SJSA1 (cell line): ENCODE results near the gene VSNL1. TPM values are rescaled to one million over a fixed set of nuclear protein-coding genes. Genes with fewer than 3 reads are reported as not detected.

Experiments
- DNase-seq, 2 experiments: peaks; one replicate each; pipeline ENCODE4 v3.0.0-alpha.2; 2015 to 2020; ENCODE audit warnings: low spot score in 2 of 2, low read depth in 1 of 2
- H3K27ac ChIP-seq: fragments of 250-450 bp; sonication (Bioruptor Pico); 2 replicates; pipeline ENCODE4 v1.5.1; 2020; ENCODE audit warnings: mild to moderate bottlenecking, moderate library complexity
- H3K27me3 ChIP-seq: fragments of 250-450 bp; sonication (Bioruptor Pico); replicated peaks from 2 replicates; pipeline ENCODE4 v1.5.1; 2020; ENCODE audit warnings: mild to moderate bottlenecking, moderate library complexity
- H3K36me3 ChIP-seq: fragments of 250-450 bp; sonication (Bioruptor Pico); 2 replicates; pipeline ENCODE4 v1.5.1; 2020; ENCODE audit warnings: mild to moderate bottlenecking
- H3K4me1 ChIP-seq: fragments of 250-450 bp; sonication (Bioruptor Pico); replicated peaks from 2 replicates; pipeline ENCODE4 v1.6.1; 2021; ENCODE audit warnings: mild to moderate bottlenecking
- H3K4me3 ChIP-seq: fragments of 250-450 bp; sonication (Bioruptor Pico); 2 replicates; pipeline ENCODE4 v1.5.1; 2020; ENCODE audit warnings: mild to moderate bottlenecking
- H3K9me3 ChIP-seq: fragments of 250-450 bp; sonication (Bioruptor Pico); replicated peaks from 2 replicates; pipeline ENCODE4 v1.5.1; 2020; ENCODE audit warnings: mild to moderate bottlenecking
- total RNA-seq: library from RNA; depleted of rRNA; stranded (reverse); fragments of >200 nt; shearing (Covaris generic); gene quantifications from 2 replicates; pipeline ENCODE4 v1.2.3, GENCODE V29; 2014

VSNL1 gene
- total RNA-seq, 1 experiment from 2014 or later = 1.00 TPM

GRCh38 chr2:17579605-17580318 lies 39.3 kb downstream of the VSNL1 start:
- H3K9me3 ChIP-seq = no peaks in the 10 kb centered on the region
- no peaks in the 10 kb centered on the region for H3K27me3 ChIP-seq
- no peaks in the 10 kb centered on the region for H3K4me1 ChIP-seq
- no peaks in the 10 kb centered on the region for H3K36me3 ChIP-seq
- H3K27ac ChIP-seq = no peak overlapping the region
- DNase-seq = no peak
- H3K4me3 ChIP-seq = no peak overlapping the region

GRCh38 chr2:17580319-17580715 lies 39.8 kb downstream of the VSNL1 start:
- Histone ChIP-seq H3K27ac (no peak overlapping the region), H3K4me3 (no peak overlapping the region), H3K9me3 (no peaks in the 10 kb centered on the region), H3K36me3 (no peaks in the 10 kb centered on the region), H3K27me3 (no peaks in the 10 kb centered on the region), H3K4me1 (no peaks in the 10 kb centered on the region)
- DNase-seq = no peak

GRCh38 chr2:17581831-17582230 lies 41.3 kb downstream of the VSNL1 start:
- Histone ChIP-seq H3K27ac (no peak overlapping the region), H3K9me3 (no peaks in the 10 kb centered on the region)
- no peak for DNase-seq

GRCh38 chr2:17583166-17583565 lies 42.7 kb downstream of the VSNL1 start:
- Histone ChIP-seq H3K4me1 (no peaks in the 10 kb centered on the region), H3K27me3 (no peaks in the 10 kb centered on the region), H3K4me3 (no peak overlapping the region), H3K36me3 (no peaks in the 10 kb centered on the region), H3K27ac (no peak overlapping the region), H3K9me3 (no peaks in the 10 kb centered on the region)
- no peak for DNase-seq

More at GRCh38 chr2:17581831-17582230, 41.3 kb downstream of the VSNL1 start:
- H3K36me3 ChIP-seq = no peaks in the 10 kb centered on the region
- H3K4me1 ChIP-seq = no peaks in the 10 kb centered on the region
- H3K27me3 ChIP-seq = no peaks in the 10 kb centered on the region
- H3K4me3 ChIP-seq = no peak overlapping the region

GRCh38 chr2:17583646-17584045 lies 43.1 kb downstream of the VSNL1 start:
- Histone ChIP-seq H3K4me1 (no peaks in the 10 kb centered on the region), H3K4me3 (no peak overlapping the region), H3K36me3 (no peaks in the 10 kb centered on the region), H3K27ac (no peak overlapping the region), H3K9me3 (no peaks in the 10 kb centered on the region), H3K27me3 (no peaks in the 10 kb centered on the region)
- no peak for DNase-seq

GRCh38 chr2:17584689-17585088 lies 44.2 kb downstream of the VSNL1 start:
- Histone ChIP-seq H3K27ac (no peak overlapping the region), H3K9me3 (no peaks in the 10 kb centered on the region), H3K36me3 (no peaks in the 10 kb centered on the region), H3K27me3 (no peaks in the 10 kb centered on the region), H3K4me3 (no peak overlapping the region), H3K4me1 (no peaks in the 10 kb centered on the region)
- no peak for DNase-seq

GRCh38 chr2:17587469-17587868 lies 47.0 kb downstream of the VSNL1 start:
- Histone ChIP-seq H3K27ac (no peak overlapping the region), H3K27me3 (no peaks in the 10 kb centered on the region), H3K4me3 (no peak overlapping the region), H3K36me3 (no peaks in the 10 kb centered on the region), H3K4me1 (no peaks in the 10 kb centered on the region), H3K9me3 (no peaks in the 10 kb centered on the region)
- no peak for DNase-seq

GRCh38 chr2:17588031-17588430 lies 47.5 kb downstream of the VSNL1 start:
- Histone ChIP-seq H3K4me3 (no peak overlapping the region), H3K9me3 (no peaks in the 10 kb centered on the region), H3K4me1 (no peaks in the 10 kb centered on the region), H3K27ac (no peak overlapping the region), H3K36me3 (no peaks in the 10 kb centered on the region), H3K27me3 (no peaks in the 10 kb centered on the region)
- DNase-seq = no peak

GRCh38 chr2:17589406-17590035 lies 49.0 kb downstream of the VSNL1 start:
- Histone ChIP-seq H3K4me1 (peaks cover 12% of the 10 kb centered on the region), H3K27ac (no peak overlapping the region), H3K27me3 (no peaks in the 10 kb centered on the region), H3K9me3 (no peaks in the 10 kb centered on the region), H3K4me3 (no peak overlapping the region), H3K36me3 (no peaks in the 10 kb centered on the region)
- DNase-seq = no peak

GRCh38 chr2:17590342-17590911 lies 49.9 kb downstream of the VSNL1 start:
- Histone ChIP-seq H3K27me3 (no peaks in the 10 kb centered on the region), H3K4me3 (no peak overlapping the region), H3K4me1 (peaks cover 21% of the 10 kb centered on the region), H3K9me3 (no peaks in the 10 kb centered on the region), H3K36me3 (no peaks in the 10 kb centered on the region), H3K27ac (no peak overlapping the region)
- DNase-seq = no peak

GRCh38 chr2:17591846-17592245 lies 51.4 kb downstream of the VSNL1 start:
- H3K4me3 ChIP-seq = no peak overlapping the region
- DNase-seq = no peak
- no peaks in the 10 kb centered on the region for H3K36me3 ChIP-seq
- peaks cover 23% of the 10 kb centered on the region for H3K4me1 ChIP-seq
- H3K27ac ChIP-seq = no peak overlapping the region
- no peaks in the 10 kb centered on the region for H3K9me3 ChIP-seq
- no peaks in the 10 kb centered on the region for H3K27me3 ChIP-seq

- Histone ChIP-seq H3K36me3 (no peaks in the 10 kb centered on the region), H3K4me1 (peaks cover 23% of the 10 kb centered on the region), H3K9me3 (no peaks in the 10 kb centered on the region), H3K27me3 (no peaks in the 10 kb centered on the region), H3K27ac (no peak overlapping the region), H3K4me3 (no peak overlapping the region)
- no peak for DNase-seq
These were observed 52.4 kb downstream of the VSNL1 start for GRCh38 chr2:17592731-17593409.

GRCh38 chr2:17593445-17593840 lies 52.9 kb downstream of the VSNL1 start:
- peaks cover 23% of the 10 kb centered on the region for H3K4me1 ChIP-seq
- no peaks in the 10 kb centered on the region for H3K9me3 ChIP-seq

More at GRCh38 chr2:17593445-17593840, 52.9 kb downstream of the VSNL1 start:
- no peak for DNase-seq
- H3K4me3 ChIP-seq = no peak overlapping the region
- H3K27ac ChIP-seq = no peak overlapping the region
- H3K27me3 ChIP-seq = no peaks in the 10 kb centered on the region
- H3K36me3 ChIP-seq = no peaks in the 10 kb centered on the region
